ENCODE measurements around the gene MAPRE3.

The MAPRE3 gene

DNA sequence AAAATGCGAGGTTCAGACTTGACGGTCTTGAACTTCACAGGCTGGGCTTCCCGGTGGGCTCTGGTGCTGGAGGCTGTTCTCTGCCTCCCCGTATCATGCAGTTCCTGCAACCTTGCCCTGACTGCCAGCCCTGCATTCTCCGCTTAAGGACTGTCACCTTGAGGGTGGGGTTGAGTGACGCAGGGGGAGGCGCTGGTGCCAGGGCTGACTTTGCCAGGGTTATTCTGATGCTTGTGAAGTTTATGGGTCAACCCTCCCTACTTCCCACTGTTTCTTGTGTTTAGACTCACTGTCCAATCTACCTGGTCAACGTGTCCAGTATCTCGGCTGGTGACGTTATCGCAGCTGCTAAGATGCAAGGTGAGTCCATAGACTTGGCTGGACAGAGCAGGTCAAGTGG lies 37.5 kb upstream of the MAPRE3 start:
- TF ChIP-seq, protein P1, sequence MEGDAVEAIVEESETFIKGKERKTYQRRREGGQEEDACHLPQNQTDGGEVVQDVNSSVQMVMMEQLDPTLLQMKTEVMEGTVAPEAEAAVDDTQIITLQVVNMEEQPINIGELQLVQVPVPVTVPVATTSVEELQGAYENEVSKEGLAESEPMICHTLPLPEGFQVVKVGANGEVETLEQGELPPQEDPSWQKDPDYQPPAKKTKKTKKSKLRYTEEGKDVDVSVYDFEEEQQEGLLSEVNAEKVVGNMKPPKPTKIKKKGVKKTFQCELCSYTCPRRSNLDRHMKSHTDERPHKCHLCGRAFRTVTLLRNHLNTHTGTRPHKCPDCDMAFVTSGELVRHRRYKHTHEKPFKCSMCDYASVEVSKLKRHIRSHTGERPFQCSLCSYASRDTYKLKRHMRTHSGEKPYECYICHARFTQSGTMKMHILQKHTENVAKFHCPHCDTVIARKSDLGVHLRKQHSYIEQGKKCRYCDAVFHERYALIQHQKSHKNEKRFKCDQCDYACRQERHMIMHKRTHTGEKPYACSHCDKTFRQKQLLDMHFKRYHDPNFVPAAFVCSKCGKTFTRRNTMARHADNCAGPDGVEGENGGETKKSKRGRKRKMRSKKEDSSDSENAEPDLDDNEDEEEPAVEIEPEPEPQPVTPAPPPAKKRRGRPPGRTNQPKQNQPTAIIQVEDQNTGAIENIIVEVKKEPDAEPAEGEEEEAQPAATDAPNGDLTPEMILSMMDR (IDR thresholded peaks at IDR 0.05; ENCODE audit: insufficient read depth, low read length, poor library complexity, severe bottlenecking) = no peak
- no peak for TF ChIP-seq EZH2phosphoT487 (conservative IDR thresholded peaks at IDR 0.05; ENCODE audit: low read length)
- Histone ChIP-seq H3K27me3 (ENCODE audit: low read length) (no peaks in the 10 kb centered on the region), H3K79me2 (ENCODE audit: insufficient read depth, low read length) (no peaks in the 10 kb centered on the region)

DNA sequence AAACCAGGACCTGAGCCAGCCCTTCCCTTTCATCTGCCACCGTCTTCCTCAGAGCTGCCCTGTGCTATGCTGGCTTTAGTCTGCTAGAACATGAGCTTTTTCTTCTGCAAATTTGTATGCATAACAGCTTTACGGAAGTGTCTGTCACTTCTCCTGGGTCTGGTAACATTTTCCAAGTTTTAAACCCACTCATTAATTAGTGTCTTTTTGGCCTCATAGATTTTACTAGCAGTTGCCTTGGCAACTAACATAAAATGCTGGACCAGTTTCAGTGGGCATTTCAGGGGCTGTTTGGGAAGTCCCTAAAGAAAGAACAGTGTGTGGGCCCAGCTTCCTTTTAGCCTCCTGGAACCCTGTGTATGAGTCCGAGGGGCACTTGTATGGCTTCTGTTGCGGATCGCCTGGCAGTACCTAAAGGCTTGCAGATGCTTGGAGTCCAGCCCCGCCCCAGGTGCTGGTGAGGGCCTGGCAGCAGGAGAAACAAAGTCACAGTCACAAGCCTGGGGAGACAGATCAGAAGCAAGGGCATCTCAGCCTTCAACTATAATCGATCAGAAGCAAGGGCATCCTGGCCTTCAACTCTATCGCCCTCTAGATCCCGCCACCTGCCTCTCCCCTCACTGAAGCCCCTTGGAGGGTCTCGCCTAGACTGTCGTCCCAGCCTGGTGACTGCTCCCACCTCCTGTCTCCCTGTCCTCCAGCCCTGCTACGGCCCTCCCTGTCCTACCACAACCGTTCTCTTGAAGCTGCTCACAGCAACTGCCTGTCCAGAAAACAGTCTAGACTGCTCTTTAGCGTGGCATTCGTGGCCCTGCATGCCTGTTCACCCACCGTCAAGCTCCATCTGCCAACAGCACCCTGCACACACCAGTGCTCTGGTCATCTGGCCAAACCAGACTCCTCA lies 36.8 kb upstream of the MAPRE3 start:
- no peak overlapping the region for H3K4me3 ChIP-seq (ENCODE audit: insufficient read depth, low read length, poor library complexity, severe bottlenecking)
- no peak overlapping the region for H3K4me2 ChIP-seq (ENCODE audit: low read depth, low read length, poor library complexity, severe bottlenecking)
- H2AFZ ChIP-seq (ENCODE audit: low read depth, low read length, severe bottlenecking) = no peak overlapping the region
- TF ChIP-seq, protein P1 (IDR thresholded peaks at IDR 0.05; ENCODE audit: insufficient read depth, low read length, poor library complexity, severe bottlenecking) = no peak
- no peak for TF ChIP-seq EZH2phosphoT487 (conservative IDR thresholded peaks at IDR 0.05; ENCODE audit: low read length)
- H3K9me2 ChIP-seq (replicated peaks; ENCODE audit: insufficient read depth, low read length) = no peaks in the 10 kb centered on the region
- no peak overlapping the region for H3K9ac ChIP-seq (ENCODE audit: low read length)
- no peaks in the 10 kb centered on the region for H3K9me3 ChIP-seq (ENCODE audit: insufficient read depth, low read length)
- no peaks in the 10 kb centered on the region for H3K27me3 ChIP-seq (ENCODE audit: low read length)
- H3K27ac ChIP-seq (ENCODE audit: low read depth, low read length) = no peak overlapping the region
- H3K36me3 ChIP-seq (ENCODE audit: low read length) = no peaks in the 10 kb centered on the region
- H4K20me1 ChIP-seq (ENCODE audit: low read depth, low read length) = no peaks in the 10 kb centered on the region
- H3F3A ChIP-seq (ENCODE audit: insufficient read depth) = no peaks in the 10 kb centered on the region
- H3K79me2 ChIP-seq (ENCODE audit: insufficient read depth, low read length) = no peaks in the 10 kb centered on the region

More for the DNA sequence above, 37.5 kb upstream of the MAPRE3 start:
- Histone ChIP-seq H3K4me3 (ENCODE audit: insufficient read depth, low read length, poor library complexity, severe bottlenecking) (no peak overlapping the region), H3K27ac (ENCODE audit: low read depth, low read length) (no peak overlapping the region), H3K9ac (ENCODE audit: low read length) (no peak overlapping the region), H4K20me1 (ENCODE audit: low read depth, low read length) (no peaks in the 10 kb centered on the region), H3K9me2 (replicated peaks; ENCODE audit: insufficient read depth, low read length) (no peaks in the 10 kb centered on the region), H2AFZ (ENCODE audit: low read depth, low read length, severe bottlenecking) (no peak overlapping the region), H3K4me2 (ENCODE audit: low read depth, low read length, poor library complexity, severe bottlenecking) (no peak overlapping the region), H3K36me3 (ENCODE audit: low read length) (no peaks in the 10 kb centered on the region), H3K9me3 (ENCODE audit: insufficient read depth, low read length) (no peaks in the 10 kb centered on the region), H3F3A (ENCODE audit: insufficient read depth) (no peaks in the 10 kb centered on the region)

DNA sequence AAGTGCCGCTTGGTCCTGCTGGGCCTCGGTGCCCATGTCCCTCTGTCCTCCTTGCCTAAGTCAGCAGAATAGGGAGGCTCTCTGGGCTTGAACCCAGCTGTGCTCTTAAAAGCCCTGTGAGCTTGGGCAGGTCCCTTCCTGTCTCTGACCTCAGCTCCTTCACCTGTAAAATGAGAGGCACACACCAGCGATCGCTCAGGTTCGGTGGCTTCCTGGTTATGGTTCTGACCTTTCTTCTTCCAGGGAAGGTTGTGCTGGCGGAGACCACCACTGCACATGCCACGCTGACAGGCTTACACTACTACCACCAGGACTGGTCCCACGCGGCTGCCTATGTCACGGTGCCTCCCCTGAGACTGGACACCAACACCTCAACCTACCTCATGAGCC lies 36.1 kb upstream of the MAPRE3 start:
- TF ChIP-seq, protein P1 (IDR thresholded peaks at IDR 0.05; ENCODE audit: insufficient read depth, low read length, poor library complexity, severe bottlenecking) = no peak
- TF ChIP-seq EZH2phosphoT487 (conservative IDR thresholded peaks at IDR 0.05; ENCODE audit: low read length) = no peak
- H3K27me3 ChIP-seq (ENCODE audit: low read length) = no peaks in the 10 kb centered on the region

More for the DNA sequence above, 36.1 kb upstream of the MAPRE3 start:
- Histone ChIP-seq H2AFZ (ENCODE audit: low read depth, low read length, severe bottlenecking) (no peak overlapping the region), H3K27ac (ENCODE audit: low read depth, low read length) (no peak overlapping the region), H3K9ac (ENCODE audit: low read length) (no peak overlapping the region), H3K36me3 (ENCODE audit: low read length) (no peaks in the 10 kb centered on the region), H3K4me2 (ENCODE audit: low read depth, low read length, poor library complexity, severe bottlenecking) (no peak overlapping the region), H3K79me2 (ENCODE audit: insufficient read depth, low read length) (no peaks in the 10 kb centered on the region), H3F3A (ENCODE audit: insufficient read depth) (no peaks in the 10 kb centered on the region), H3K4me3 (ENCODE audit: insufficient read depth, low read length, poor library complexity, severe bottlenecking) (no peak overlapping the region), H4K20me1 (ENCODE audit: low read depth, low read length) (no peaks in the 10 kb centered on the region), H3K9me3 (ENCODE audit: insufficient read depth, low read length) (no peaks in the 10 kb centered on the region), H3K9me2 (replicated peaks; ENCODE audit: insufficient read depth, low read length) (no peaks in the 10 kb centered on the region)
